ENCODE results near the gene FGF14.

GRCh38 chr13:101917475-101917810 is 484.4 kb downstream of the FGF14 start:
- TF ChIP-seq CTCF (IDR thresholded peaks at IDR 0.05) (no peak), ZFX (IDR thresholded peaks at IDR 0.05; ENCODE audit: borderline replicate concordance) (no peak)

All from 22Rv1 (cell line).